GM18868 (cell line): ENCODE measurements around the gene TMEM184B.

ENCODE experiments used
- ATAC-seq: cut with Tn5 transposase; IDR thresholded peaks from one replicate; pipeline ENCODE4 v1.9.1; 2021; ENCODE audit warnings: mild to moderate bottlenecking, moderate library complexity; ENCODE audit not compliant: unreplicated experiment

The TMEM184B gene

DNA sequence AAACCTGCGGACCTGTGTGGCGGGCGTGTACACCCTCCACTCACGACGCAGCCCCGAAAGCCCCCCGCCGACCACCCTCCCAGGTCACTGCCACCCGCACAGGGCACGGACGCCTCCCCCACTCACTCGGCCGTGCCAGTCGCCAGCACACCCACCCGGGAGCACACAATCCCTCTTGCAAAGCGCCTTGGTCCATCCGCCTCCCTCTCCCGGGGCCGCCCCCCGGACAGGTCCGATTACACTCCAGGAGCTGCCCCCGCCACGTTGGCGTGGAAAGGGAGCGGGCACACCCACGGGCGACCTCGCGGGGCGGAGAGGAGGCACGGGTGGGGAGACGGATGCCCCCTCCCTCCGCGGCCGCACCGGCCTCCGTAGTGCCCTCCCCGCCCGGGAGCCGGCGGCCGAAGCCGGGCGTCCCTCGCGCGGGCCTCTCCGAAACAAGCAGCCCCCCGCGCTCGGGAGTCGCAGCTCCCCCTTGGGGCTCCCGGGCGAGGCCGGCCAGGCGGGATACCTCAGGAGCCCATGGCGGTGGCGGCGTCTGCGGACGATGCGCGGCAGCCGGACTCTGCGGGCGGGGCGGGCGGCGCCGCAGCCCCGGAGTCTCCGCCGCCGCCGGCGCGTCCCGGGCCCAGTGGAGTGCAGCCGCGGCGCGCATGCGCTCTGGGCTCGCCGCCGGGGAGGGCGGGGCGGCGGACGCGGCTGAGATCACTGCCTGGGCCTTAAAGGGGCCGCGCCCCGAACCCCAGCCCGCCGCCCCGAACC lies at the start of gene TMEM184B:
Gene TMEM184B (minus strand): TSS at position 638 of the 762 bp plus-strand sequence. CDS start 25,049 bp downstream, outside the sequence.
- peak; percentile 67 for ATAC-seq

DNA sequence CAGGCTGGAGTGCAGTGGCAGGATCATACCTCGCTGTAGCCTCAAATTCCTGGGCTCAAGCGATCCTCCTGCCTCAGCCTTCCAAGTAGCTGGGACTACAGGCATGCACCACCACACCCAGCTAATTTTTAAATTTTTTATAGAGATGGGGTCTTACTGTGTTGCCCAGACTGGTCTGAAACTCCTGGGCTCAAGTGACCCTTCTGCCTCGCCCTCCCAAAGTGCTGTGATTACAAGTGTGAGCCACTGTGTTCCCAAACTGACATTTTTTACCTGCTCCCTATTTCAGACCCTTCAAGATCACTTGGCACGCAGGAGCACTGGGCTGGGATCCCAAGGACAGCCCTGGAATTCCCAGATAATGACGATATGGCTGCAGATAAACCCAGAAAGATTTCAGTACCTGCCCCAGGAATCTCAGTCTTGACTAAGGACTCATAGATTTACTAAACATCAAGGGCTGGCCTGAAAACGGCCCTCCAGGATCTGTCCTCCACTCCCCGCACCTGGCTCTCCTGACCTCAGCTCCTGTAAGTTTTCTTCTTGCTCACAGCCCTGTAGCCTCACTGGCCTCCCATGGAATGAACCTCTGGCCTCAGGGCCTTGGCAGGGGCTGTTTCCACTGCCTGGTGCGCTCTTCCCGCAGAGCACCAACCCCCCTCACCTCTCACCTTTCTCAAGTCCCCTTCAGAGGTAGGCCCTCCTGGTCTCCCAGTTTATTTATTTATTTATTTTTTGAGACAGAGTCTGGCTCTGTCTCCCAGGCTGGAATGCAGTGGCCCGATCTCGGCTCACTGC lies 48.0 kb upstream of the TMEM184B start:
- ATAC-seq: no peak

DNA sequence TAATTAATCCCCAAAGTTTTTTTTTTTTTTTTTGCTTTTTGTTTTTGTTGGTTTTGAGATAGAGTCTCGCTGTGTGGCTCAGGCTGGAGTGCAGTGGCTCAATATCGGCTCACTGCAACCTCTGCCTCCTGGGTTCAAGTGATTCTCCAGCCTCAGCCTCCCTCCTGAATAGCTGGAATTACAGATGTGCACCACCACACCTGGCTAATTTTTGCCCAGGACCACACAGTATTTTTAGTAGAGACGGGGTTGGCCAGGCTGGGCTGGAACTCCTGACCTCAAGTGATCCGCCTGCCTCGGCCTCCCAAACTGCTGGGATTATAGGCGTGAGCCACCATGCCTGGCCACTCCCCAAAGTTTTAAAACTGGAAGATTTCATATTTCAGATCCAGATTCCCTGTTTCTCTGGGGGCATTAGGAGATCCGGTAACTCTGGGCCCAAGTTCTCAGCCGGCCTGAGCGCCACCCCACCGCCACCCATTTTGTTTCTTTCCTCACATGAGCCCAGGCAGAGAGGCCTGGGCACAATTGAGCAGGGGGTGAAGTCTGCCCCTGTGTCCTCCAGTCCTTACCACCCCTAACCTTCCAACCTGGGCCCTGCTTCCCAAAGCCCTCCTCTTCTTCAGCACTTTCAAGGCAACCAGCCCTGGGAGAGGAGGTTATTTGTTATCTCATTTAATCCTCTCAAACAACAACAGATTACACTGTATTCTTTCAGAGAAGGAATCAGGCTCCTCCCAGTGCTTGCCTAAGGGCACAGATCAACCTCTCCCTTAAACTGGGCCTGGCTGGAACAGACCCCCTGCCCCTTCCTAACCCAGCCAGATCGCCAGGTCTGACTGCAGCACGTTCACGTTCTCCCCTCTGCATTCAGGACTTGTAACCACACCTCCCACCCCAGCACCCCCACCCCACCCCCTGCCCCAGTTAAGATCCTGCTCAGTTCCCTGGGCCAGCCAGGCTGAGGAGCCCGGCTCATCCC lies 46.3 kb upstream of the TMEM184B start:
- no peak for ATAC-seq

DNA sequence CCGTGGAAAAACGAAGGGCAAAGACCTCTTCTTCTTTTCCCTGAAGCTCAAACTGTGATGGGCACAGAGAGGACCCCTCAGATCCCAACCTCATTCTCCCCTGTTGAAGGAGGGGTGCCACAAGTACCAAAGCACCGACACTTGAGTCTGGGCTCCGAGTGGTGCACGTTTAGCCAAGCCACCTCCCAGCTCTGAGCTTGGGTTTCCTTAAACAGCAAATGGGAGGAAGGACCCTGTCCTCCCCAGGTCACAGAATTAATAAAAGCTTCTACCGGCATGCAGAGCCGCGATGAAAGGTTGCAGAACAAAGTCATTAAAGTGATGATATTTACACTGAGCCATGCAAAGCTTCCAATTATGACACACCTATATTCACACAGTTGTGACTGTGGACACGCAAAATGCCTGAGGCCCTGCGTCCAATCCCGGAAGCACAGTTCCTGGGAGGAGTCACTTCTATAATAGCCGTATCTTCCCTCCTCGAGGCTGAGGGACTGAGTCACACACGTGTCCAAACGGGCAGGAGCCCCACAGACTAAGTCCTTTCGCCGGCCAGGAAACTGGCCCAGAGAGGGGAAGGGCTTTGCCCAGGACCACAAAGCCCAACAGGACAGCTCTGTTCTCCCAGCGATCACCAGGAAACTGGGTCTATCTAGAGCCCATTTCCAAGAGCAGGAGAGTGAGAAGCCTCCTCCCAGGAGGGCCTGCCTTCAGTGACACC lies 45.3 kb upstream of the TMEM184B start:
- ATAC-seq: no peak

DNA sequence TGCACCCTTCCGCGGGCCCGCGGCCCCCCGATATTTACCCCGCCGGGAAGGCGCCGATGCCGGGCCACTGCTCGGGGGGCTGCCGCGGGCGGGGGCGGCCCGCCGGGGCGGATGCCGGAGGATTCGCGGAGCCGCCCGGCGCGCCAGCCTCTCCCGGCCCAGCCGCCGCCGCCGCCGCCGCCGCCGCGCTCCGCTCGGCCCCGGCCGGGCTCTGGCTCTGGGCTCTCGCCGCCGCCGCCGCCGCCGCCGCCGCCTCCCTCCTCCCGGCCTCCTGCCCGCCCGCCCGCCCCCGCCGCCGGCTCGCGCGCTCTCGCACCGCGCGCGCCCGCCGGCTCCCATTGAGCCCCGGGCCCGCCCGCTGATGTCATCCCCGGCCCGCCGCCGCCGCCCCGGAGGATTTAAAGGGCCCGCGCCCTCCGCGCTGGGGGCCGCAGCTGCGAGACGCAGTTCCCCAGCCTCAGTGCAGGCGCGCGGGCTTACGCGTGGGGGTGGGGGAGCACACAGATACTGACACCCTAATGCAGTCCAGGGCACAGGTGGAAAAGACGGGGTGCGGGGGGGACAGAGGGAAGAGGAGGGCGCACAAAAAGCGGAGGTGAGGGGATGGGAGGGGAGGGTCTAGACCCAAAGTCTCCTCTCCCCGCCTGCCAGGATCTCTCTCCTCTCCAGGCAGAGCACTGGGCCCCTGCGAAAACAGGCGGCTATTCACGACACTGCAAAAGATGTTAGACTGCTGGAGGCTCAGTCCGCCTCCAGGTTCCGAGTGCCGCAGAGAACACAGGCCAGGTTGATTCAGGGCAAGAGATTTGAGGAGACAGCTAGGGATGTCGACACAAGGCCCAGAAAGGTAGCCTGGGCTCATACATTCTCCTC lies 44.5 kb upstream of the TMEM184B start, which contains the start of gene CSNK1E:
Gene CSNK1E (minus strand): TSS at position 312 of the 873 bp plus-strand sequence. CDS start 3,276 bp downstream, outside the sequence.
- no peak for ATAC-seq

DNA sequence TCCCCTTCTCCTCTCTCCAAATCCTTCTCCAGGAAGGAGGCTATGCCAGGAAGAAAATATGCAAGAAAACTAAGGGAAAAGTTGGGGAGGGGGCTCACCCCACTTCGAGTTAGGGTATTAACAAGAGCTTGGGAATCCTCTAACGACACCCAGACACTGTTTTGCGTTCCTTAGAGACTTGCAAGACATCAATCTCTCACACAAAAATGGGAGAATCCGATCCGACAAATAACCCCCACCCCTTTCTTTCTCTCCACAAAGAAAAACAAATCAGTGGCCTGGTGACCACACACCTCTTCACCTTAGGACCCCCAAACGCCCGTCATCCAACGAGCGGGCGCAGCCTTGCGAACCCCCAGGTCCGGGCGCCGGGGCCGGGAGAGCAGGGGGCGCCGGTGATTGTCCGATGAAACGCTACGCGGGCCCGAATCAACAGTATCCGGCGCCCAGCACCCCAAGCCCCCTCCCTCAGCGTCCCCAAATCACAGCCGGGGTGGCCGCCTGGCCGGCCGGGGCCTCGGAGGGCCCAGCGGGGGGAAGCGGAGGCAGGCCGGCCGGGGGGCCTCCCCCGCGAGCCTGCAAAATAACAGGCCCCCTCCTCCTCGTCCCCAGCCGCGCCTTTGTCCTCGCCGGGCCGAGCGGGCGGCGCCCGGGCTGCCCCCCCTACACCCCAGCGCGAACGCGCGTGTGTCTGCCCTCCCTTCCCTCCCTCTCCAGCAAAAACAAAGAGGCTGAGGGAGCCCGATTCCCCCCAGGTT lies 43.7 kb upstream of the TMEM184B start:
- ATAC-seq: no peak

DNA sequence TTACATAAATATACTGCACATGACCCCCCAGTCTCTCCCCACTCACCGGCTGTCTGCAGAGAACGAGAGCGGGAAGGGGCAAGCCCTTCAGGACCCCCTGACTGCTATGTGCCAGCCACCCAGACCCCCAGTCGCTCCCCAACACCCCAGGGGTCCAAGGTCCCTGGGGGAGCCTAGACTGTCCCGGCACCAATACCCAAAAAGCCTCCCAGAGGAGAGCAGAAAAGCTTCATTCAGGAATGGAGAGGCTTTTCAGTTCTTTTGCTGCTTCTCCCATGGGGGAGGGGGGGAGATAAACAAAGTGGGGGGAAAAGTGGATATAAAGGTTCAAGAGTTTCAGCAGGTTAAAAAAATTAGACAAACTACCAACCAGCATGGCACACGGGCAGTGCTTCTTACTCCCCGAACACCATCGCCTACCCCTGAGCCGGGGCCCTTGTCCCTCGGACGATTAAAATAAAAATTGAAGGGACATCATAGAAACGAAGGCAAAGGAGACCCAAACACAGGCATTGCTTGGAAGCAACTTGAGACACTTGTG lies 43.1 kb upstream of the TMEM184B start:
- no peak for ATAC-seq

DNA sequence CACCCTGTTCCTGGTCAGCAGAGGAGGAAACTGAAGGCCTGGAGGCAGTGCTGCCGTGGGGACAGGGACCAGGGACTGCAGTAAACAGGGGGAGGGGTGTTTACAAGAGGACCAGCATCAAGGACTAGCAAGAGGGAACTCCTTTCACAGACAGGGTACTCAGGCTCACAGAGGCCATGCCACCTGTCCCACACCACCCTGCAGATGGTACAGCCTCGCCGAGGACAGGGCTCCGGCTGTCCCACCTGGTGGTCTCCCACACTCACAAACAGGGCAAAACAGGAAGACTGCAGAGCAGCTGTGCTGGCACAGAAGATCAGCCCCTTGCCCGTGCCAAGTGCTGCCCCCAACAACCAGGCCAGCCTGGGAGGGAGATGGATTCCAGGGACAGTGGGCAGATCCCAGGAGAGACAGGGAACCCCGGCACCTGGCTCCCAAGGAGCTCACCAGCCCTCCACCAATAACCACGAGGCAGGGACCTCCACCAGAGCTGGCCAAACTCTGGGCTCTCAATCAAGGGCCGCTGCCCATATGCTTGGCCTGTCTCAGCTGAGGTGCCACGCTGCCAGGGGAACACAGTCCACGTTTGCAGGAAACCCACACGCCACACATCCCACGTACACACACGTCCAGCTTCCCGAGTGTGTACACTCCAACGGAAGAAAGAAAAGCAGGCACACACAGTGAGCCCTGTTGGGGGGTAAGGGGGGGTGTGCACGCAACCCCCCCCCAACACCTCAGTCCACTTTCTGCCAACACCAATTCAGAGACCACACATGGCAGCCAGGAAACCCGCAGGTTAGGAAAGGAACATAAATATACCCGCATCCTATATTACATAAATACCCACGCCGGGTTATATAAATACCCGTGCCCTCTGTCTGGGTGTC lies 42.4 kb upstream of the TMEM184B start:
- no peak for ATAC-seq

DNA sequence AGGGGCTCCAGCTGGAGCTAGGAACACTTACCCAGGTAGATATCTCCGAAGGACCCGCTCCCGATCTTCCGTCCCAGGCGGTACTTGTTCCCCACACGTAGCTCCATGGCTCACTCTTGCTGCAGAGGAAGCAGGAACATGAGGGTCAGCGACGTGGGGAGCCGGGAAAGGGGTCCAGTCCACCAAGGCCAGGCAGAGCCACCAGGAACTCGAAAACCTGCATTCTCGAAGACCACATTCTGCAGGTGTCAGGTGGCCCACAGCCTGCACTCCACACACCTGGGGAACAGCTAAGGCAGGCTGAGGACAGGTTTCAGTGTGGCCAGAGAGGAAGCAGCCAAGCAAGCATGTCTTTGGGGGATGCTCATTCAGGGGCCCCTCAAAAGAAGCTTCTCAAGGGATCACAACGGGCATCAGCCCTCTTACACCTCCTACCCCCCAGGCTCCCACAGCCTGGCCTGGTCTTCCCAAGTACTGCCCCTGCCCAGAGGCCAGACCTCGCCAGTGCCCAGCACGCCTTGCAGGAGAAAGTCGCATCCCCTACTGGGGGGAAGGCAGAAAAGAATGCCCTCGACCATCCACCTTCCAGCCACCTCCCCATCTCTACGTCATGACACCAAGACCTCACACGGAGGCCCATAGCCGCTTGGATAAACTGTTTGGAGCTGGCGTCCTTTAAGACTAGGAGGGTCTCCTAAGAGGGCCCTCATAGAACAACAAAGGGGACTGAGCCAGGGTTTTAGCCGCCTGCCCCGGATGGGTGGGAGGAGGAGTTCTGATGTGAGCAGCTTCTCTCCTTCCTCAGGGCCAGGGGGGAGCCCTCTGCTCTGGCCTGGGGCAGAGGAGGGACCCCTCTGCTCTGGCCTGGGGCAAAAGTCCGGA lies 41.5 kb upstream of the TMEM184B start:
- no peak for ATAC-seq

DNA sequence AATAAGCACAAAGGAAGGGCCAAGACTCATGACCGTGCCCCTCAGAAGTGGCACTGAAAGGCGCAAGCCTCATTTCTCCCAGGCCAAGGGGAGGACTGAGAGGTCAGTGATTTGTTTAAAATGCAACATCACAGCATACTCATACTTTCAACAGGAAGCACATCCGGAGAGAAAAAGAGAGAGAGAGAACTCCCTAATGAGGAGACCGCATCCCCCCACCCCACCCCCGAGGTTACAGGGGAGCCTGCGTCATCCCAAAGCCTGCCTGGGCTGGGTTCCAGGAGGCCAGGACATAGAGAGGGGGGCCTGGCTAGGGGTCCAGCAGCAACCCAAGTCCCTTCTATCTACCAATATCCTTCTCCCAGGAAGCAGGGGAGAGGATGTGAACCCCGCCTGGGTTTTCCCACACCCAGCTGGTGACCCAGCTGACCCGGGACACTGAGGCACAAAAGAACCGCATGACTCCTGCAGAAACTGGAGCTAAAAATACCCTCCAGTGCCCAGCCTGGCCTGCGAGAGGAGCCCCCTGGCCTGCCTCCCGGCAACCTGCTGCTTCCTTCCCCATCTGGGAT lies 40.7 kb upstream of the TMEM184B start:
- ATAC-seq: no peak

DNA sequence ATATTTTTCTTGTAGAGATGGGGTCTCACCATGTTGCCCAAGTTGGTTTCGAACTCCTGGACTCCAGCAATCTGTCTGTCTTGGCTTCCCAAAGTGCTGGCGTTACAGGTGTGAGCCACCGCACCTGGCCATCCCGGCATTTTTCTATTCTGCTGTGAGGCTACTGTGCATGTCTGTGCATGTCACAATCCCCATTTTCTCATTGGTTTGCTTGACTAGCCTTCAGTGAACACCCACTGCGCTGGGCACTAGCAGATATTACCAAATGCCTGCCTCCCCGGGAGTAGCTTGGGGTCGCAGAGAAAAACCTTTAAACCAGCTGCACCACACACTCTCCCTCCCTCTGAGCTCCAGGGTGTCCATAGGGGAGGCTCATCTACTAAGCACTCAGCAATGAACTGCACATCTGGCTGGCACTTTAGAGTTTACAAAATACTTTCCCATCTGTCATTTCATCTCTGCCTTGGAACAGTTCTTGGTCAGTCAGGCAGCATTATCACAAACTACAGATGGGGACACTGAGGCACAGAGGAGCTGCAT lies 39.5 kb upstream of the TMEM184B start:
- no peak for ATAC-seq

DNA sequence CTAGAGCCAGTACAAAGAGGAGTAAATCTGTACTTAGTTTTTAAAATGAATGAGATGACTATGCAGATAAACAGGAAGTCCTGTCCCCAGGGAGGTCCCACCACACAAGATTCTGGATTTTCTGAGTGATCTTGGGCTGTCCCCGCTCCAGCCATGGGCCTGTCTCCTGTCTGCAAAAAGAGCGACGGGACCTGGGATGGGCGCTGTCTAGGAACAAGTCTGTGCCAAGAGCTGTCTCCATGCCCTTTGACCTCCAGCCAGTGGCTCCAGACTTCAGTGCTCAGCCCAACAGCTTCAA lies 38.5 kb upstream of the TMEM184B start:
- ATAC-seq: no peak

DNA sequence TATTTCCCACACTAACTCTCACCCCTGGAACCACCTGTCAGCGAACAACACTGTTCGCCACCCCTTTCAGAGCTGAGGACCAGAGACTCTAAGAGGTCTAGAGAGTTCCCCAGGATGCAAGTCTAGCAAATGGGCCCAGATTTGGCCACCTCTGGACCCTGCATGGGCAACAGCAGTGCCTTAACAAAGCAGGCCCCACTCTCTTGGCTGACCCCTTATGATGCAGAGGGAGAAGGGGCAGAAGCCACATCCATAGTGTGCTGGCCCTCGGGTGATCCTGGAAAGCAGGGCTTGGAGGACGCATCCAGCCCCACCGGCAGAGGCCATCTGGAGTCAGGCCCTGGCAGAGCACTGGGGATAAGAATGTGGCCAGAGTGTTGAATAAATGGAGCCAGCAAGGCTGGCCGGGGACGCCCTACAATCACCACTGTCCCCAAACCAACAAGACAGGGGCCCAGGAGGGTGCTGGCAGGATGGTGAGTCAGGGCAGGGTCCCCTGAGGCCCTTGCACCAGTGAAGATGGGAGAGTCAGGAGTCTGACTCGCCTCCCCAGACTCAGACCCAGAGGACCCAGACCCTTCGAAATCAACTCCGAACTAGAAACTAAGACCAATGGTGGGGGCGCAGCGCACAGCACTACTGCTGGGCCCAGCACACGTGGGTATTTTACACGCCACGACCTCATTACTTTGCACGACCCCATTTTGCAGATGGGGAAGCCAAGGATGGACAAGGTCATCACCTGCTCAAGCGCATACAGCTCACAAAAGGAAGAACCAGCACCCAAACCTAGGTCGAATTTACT lies 37.9 kb upstream of the TMEM184B start:
- no peak for ATAC-seq

DNA sequence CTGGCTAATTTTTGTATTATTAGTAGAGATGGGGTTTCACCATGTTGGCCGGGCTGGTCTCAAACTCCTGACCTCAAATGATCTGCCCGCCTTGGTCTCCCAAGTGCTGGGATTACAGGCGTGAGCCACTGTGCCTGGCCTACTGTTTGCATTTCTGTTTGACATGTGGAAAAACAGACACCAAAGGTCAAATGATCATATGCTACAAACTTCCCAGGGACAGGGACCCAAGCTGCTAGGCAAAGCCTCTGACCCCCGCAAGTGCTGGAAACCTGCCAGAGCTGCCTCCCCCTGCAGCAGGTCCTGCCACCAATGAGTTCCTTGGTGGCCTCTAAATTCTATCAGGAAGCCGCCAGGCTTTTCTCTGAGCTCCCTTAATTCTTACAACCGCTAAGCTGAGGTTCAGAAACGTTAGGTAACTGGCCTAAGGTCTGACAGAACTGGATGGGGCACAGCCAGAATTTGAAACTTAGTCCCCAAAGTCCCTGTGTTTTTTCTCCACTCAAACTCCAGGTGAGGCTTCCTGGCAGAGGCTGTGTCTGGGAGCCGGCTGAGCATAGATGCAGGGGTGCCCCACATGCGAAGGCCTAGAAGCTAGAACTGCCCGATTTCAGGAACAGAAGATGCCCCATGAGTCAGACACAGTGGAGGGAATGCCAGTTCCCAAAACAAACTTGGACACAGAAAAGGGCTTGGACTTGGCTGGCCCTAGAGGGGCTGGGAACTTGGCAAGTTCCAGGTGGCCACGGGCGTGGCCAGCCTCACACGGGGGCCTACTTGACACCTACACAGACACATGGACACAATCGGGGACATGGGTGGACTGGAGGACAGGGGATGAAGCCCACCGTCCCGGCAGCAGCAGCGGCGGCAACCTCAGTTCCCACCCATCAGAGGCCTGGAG lies 37.1 kb upstream of the TMEM184B start:
- ATAC-seq: no peak
